IMR-90 (cell line): ENCODE results near the gene ESYT3. TPM values are rescaled to one million over a fixed set of nuclear protein-coding genes. Genes with fewer than 3 reads are reported as not detected.

Experiments used
- ATAC-seq: fragments of 200-7000 bp; cut with Tn5 transposase; 2 replicates; pipeline ENCODE4 v1.9.1; 2020; ENCODE audit warnings: low read depth, mild to moderate bottlenecking, moderate library complexity
- BruUV-seq: library from RNA; stranded (reverse); fragments of 400-500 nt; replicated peaks from 2 replicates; lab custom pipeline; 2021; lab: Mats Ljungman, UMichigan
- CTCF ChIA-PET: fragments of 300-600 bp; formaldehyde crosslinking; extraction: SDS; loops from one replicate; lab custom pipeline; 2021; ENCODE audit warnings: antibody characterized with exemption; lab: Yijun Ruan, JAX
- POLR2A ChIA-PET: fragments of 300-600 bp; sonication (Branson Sonifier 250); formaldehyde crosslinking; loops from one replicate; lab custom pipeline; 2022; ENCODE audit warnings: antibody characterized with exemption; ENCODE audit not compliant: unreplicated experiment; lab: Charles Lee
- DNase-seq: peaks from one replicate; pipeline ENCODE4 v3.0.0; 2013
- H2AFZ ChIP-seq: replicated peaks from 2 replicates; pipeline ENCODE3; 2013; ENCODE audit warnings: low read length, mild to moderate bottlenecking; ENCODE audit not compliant: poor library complexity
- H2AK5ac ChIP-seq: 2 replicates; pipeline ENCODE4 v1.6.1; 2013; ENCODE audit warnings: low read depth, low read length, inconsistent platforms
- H2AK9ac ChIP-seq: replicated peaks from 2 replicates; pipeline ENCODE3; 2013; ENCODE audit warnings: mild to moderate bottlenecking, low read depth, low read length, moderate library complexity; ENCODE audit not compliant: poor library complexity
- H2BK120ac ChIP-seq: 2 replicates; pipeline ENCODE4 v1.6.1; 2013; ENCODE audit warnings: low read depth, low read length, inconsistent platforms
- H2BK15ac ChIP-seq: 3 replicates; pipeline ENCODE4 v1.6.1; 2013; ENCODE audit warnings: low read depth, low read length, inconsistent platforms
- H2BK20ac ChIP-seq: 2 replicates; pipeline ENCODE4 v1.6.1; 2013; ENCODE audit warnings: low read depth, mild to moderate bottlenecking, inconsistent platforms, low read length, moderate library complexity
- H2BK5ac ChIP-seq: 2 replicates; pipeline ENCODE4 v1.6.1; 2013; ENCODE audit warnings: mild to moderate bottlenecking, low read depth, low read length, inconsistent platforms; ENCODE audit not compliant: poor library complexity, severe bottlenecking
- H3K14ac ChIP-seq: replicated peaks from 2 replicates; pipeline ENCODE4 v1.6.1; 2013; ENCODE audit warnings: low read depth, low read length, inconsistent platforms
- H3K18ac ChIP-seq: 2 replicates; pipeline ENCODE4 v1.6.1; 2013; ENCODE audit warnings: low read depth, low read length, control low read depth
- H3K23ac ChIP-seq: 2 replicates; pipeline ENCODE4 v1.6.1; 2013; ENCODE audit warnings: low read depth, low read length, inconsistent platforms
- H3K27ac ChIP-seq: 2 replicates; pipeline ENCODE4 v1.5.1; 2013; ENCODE audit warnings: mild to moderate bottlenecking, control low read depth, low read length; ENCODE audit not compliant: insufficient read depth
- H3K27me3 ChIP-seq: 2 replicates; pipeline ENCODE4 v1.6.1; 2013; ENCODE audit warnings: low read length; ENCODE audit not compliant: control insufficient read depth, insufficient read depth
- H3K36me3 ChIP-seq: 2 replicates; pipeline ENCODE4 v1.6.1; 2013; ENCODE audit warnings: low read length, mixed read lengths; ENCODE audit not compliant: control insufficient read depth, insufficient read depth
- H3K4ac ChIP-seq: 2 replicates; pipeline ENCODE4 v1.6.1; 2013; ENCODE audit warnings: low read depth, low read length, inconsistent platforms
- H3K4me1 ChIP-seq: 2 replicates; pipeline ENCODE4 v1.6.1; 2013; ENCODE audit warnings: low read length, mixed read lengths; ENCODE audit not compliant: control insufficient read depth, insufficient read depth
- H3K4me2 ChIP-seq: 2 replicates; pipeline ENCODE4 v1.6.1; 2013; ENCODE audit warnings: low read depth, mild to moderate bottlenecking, control low read depth, low read length, moderate library complexity
- H3K4me3 ChIP-seq: 2 replicates; pipeline ENCODE4 v1.5.1; 2013; ENCODE audit warnings: low read depth, mild to moderate bottlenecking, control low read depth, low read length, moderate library complexity; ENCODE audit not compliant: insufficient read depth
- H3K56ac ChIP-seq: 2 replicates; pipeline ENCODE4 v1.6.1; 2013; ENCODE audit warnings: low read length, inconsistent platforms; ENCODE audit not compliant: insufficient read depth; ENCODE audit errors: extremely low read depth
- H3K79me1 ChIP-seq, 2 experiments: 2 replicates each; pipeline ENCODE4 v1.6.1; 2013; ENCODE audit warnings: low read length in 2 of 2, inconsistent platforms in 1 of 2, low read depth in 1 of 2
- H3K9ac ChIP-seq: 2 replicates; pipeline ENCODE4 v1.6.1; 2013; ENCODE audit warnings: low read depth, low read length, control low read depth
- H3K9me1 ChIP-seq: 2 replicates; pipeline ENCODE4 v1.6.1; 2013; ENCODE audit warnings: low read length, inconsistent platforms; ENCODE audit not compliant: insufficient read depth
- H3K9me3 ChIP-seq: 2 replicates; pipeline ENCODE4 v1.6.1; 2013; ENCODE audit warnings: low read length; ENCODE audit not compliant: control insufficient read depth, insufficient read depth
- H4K20me1 ChIP-seq: 2 replicates; pipeline ENCODE4 v1.6.1; 2013; ENCODE audit warnings: low read length, inconsistent platforms; ENCODE audit not compliant: insufficient read depth
- H4K5ac ChIP-seq: 2 replicates; pipeline ENCODE4 v1.6.1; 2013; ENCODE audit warnings: mild to moderate bottlenecking, low read depth, low read length, control low read depth
- H4K8ac ChIP-seq, 2 experiments: 2 replicates each; pipeline ENCODE4 v1.6.1; 2013; ENCODE audit warnings: low read depth in 2 of 2, low read length in 2 of 2, control low read depth in 1 of 2, inconsistent platforms in 1 of 2
- H4K91ac ChIP-seq: 2 replicates; pipeline ENCODE4 v1.6.1; 2013; ENCODE audit warnings: low read depth, low read length, inconsistent platforms; ENCODE audit not compliant: insufficient read depth
- CEBPB ChIP-seq: IDR thresholded peaks from 2 replicates; pipeline ENCODE4 v1.6.1; 2012; ENCODE audit warnings: low read depth, low read length, improper control_type of control experiment
- MAZ ChIP-seq: IDR thresholded peaks from 2 replicates; pipeline ENCODE4 v1.6.1; 2012; ENCODE audit warnings: low read depth, mild to moderate bottlenecking, low read length, improper control_type of control experiment, moderate library complexity, borderline replicate concordance
- NFE2L2 ChIP-seq: fragments of 150-350 bp; IDR thresholded peaks from 2 replicates; pipeline ENCODE4 v1.6.1; 2016; ENCODE audit warnings: low read depth, mild to moderate bottlenecking, low read length
- RAD21 ChIP-seq: IDR thresholded peaks from 2 replicates; pipeline ENCODE4 v1.6.1; 2012; ENCODE audit warnings: low read length, improper control_type of control experiment
- SMC3 ChIP-seq: fragments of 150-350 bp; IDR thresholded peaks from 2 replicates; pipeline ENCODE4 v1.6.1; 2016; ENCODE audit warnings: low read depth, mild to moderate bottlenecking, antibody characterized with exemption, low read length, moderate library complexity
- WGBS, 2 experiments: methylation state at CpG; one replicate each; pipeline versions ENCODE4 v1.1.5 to v1.1.7; 2013; ENCODE audit warnings: missing lambda C conversion rate in 2 of 2; ENCODE audit not compliant: insufficient read length in 1 of 2; ENCODE audit errors: extremely low coverage in 2 of 2; 5-methylcytosine and 5-hydroxymethylcytosine counted together
- dilution Hi-C: fragments of 300-500 bp; cut with HindIII; formaldehyde crosslinking; loops from one replicate; pipeline ENCODE4 v1.14.3; 2018; ENCODE audit warnings: low sequenced_read_pairs; ENCODE audit not compliant: unreplicated experiment
- in situ Hi-C: fragments of 300-500 bp; cut with MboI; formaldehyde crosslinking; loops from 3 replicates; pipeline ENCODE4 v1.14.3; 2019; ENCODE audit warnings: low sequenced_read_pairs, inconsistent platforms, mixed read lengths
- intact Hi-C: fragments of 100-400 bp; cut with micrococcal nuclease; formaldehyde crosslinking; loops from 2 replicates; pipeline ENCODE4 v1.10.0; 2022
- polyA plus RNA-seq, 3 experiments: library from polyadenylated mRNA; depleted of rRNA; stranded (reverse); fragments of >200 nt; gene quantifications; 2 replicates each; pipeline ENCODE4 v1.2.3, GENCODE V29; 2012; ENCODE audit warnings: low replicate concordance in 1 of 3
- total RNA-seq: library from RNA; depleted of rRNA; stranded (reverse); fragments of >200 nt; gene quantifications from 2 replicates; pipeline ENCODE4 v1.2.3, GENCODE V29; 2012

Gene ESYT3
- total and polyA plus RNA-seq, 2 of the 4 experiments (the other 2 are of a cell fraction): under 0.01 to 0.02 TPM

GRCh38 chr3:138445654-138446053 lies 11.2 kb downstream of the ESYT3 start:
- H4K20me1 ChIP-seq: no peaks in the 10 kb centered on the region
- H2BK120ac ChIP-seq: no peak overlapping the region
- H2AK9ac ChIP-seq: no peak overlapping the region
- ATAC-seq: no peak
- WGBS, 2 experiments: 83% methylated on average over 1 of the region's 4 CpGs; no CpG with 5 or more reads in 1 of the 2 experiments
- H4K91ac ChIP-seq: no peak overlapping the region
- ChIA-PET POLR2A (no interaction called here), CTCF (no interaction called here)
- DNase-seq: no peak
- H3K56ac ChIP-seq: no peak overlapping the region
- H2AK5ac ChIP-seq: no peak overlapping the region
- no peaks in the 10 kb centered on the region for H3K9me3 ChIP-seq
- H3K27ac ChIP-seq: no peak overlapping the region
- intact Hi-C loops: no loop called here
- H2AFZ ChIP-seq: no peak overlapping the region
- H3K36me3 ChIP-seq: no peaks in the 10 kb centered on the region
- H4K8ac ChIP-seq: no peak overlapping the region
- no peak for TF ChIP-seq CEBPB
- TF ChIP-seq MAZ: no peak
- TF ChIP-seq RAD21: no peak
- TF ChIP-seq SMC3: no peak
- TF ChIP-seq NFE2L2: no peak
- no peak overlapping the region for H3K18ac ChIP-seq
- H2BK5ac ChIP-seq: no peak overlapping the region
- H2BK15ac ChIP-seq: no peak overlapping the region
- H3K4me1 ChIP-seq: peaks cover 4% of the 10 kb centered on the region; the same call in 1 of the 2 replicates
- H3K4me2 ChIP-seq: no peak overlapping the region
- H3K9me1 ChIP-seq: peaks cover under 1% of the 10 kb centered on the region; the same call in 1 of the 2 replicates
- no peaks in the 10 kb centered on the region for H3K79me1 ChIP-seq
- H4K5ac ChIP-seq: no peak overlapping the region
- H3K9ac ChIP-seq: no peak overlapping the region
- H3K4ac ChIP-seq: no peak overlapping the region
- peaks cover 8% of the 10 kb centered on the region for H3K27me3 ChIP-seq
- no peak overlapping the region for H3K14ac ChIP-seq
- in situ Hi-C loops: no loop called here
- H3K23ac ChIP-seq: no peak overlapping the region
- H2BK20ac ChIP-seq: no peak overlapping the region
- dilution Hi-C loops: no loop called here
- H3K4me3 ChIP-seq: no peak overlapping the region
- no TSS peak for BruUV-seq
